HG03196 (cell line): ENCODE measurements around the gene LOXL4.

Source experiments
- ATAC-seq: cut with Tn5 transposase; IDR thresholded peaks from one replicate; pipeline ENCODE4 v1.9.1; 2021; ENCODE audit not compliant: unreplicated experiment

LOXL4 gene

DNA sequence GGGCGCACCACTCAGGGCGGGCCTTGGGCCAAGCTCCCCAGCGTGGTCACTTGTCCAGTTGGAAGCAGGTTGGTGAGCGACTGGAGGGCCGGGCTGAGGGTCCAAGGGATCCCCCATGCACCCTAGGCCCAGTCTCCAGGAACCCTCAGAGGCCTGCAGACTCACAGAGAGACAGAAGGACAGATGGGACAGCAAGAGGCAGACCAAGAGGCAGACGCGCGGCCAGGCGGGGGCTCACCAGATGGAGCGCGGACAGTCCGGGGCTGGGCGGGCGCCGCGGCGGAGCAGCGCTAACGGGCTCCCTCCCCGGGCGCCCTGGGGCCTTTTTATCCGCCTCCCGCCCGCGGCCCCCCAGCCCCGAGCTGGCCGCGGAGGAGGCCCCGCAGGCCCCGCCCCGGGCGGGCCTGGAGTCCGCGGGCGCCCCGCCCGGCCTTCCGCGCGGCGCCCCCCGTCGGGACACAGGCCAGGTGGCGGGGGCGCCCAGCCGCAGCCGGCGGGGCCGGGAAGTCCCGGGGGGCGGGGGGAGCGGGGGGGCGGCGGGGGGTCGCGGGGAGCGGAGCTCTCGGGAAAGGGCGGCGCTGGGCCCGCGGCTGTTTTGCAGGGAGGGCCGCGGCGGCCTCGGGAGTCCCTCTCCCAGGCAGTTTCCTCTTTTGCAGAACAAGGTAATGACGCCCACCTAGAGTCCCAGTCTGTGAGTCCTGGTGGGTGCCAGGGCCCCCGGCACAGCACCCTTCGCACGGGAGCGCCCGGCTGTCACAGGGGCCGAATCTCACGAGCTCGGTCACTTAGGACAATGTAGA is at the start of gene LOXL4:
LOXL4 (minus strand) TSS at position 301 of the 800 bp plus-strand sequence. CDS start 5,175 bp downstream, outside the sequence.
- ATAC-seq = no peak

DNA sequence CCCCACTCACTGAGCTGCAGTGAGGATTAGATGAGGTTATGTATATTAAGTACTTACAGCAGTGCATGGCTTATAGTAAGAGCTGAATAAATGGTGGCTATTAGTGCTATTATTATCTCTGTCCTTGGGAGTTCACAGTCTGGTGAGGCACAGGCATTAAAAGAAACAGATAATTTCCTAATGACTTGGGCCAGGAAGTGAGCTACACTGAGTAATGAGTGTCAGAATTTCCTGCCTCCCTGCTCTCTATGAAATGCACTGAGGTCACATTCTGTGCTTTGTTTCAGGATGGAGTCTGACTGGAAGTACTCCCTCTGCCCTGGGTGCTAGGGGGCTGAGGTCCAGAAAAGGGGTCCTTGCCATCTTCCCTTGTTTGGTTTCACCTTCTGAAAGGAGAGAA is 48.7 kb upstream of the LOXL4 start:
- no peak for ATAC-seq

DNA sequence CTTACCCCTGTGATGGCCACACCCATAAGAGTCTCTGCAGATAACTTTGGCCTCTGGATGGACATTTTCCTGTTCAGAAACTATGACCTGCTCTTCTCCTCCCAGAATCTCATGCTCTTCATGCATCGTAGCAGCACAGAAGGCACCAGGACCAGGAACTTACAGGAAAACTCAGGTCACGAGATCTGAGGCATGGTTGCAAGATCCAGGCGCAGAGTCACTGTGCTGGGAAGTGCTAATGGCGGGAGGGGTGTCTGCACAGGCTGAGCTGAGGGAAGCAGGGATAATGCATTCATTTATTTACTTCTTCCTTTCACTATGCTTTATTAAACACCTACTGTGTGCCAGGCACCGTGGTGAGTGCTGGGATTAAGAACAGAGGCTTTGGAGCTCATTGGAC is 48.2 kb upstream of the LOXL4 start:
- ATAC-seq = no peak

DNA sequence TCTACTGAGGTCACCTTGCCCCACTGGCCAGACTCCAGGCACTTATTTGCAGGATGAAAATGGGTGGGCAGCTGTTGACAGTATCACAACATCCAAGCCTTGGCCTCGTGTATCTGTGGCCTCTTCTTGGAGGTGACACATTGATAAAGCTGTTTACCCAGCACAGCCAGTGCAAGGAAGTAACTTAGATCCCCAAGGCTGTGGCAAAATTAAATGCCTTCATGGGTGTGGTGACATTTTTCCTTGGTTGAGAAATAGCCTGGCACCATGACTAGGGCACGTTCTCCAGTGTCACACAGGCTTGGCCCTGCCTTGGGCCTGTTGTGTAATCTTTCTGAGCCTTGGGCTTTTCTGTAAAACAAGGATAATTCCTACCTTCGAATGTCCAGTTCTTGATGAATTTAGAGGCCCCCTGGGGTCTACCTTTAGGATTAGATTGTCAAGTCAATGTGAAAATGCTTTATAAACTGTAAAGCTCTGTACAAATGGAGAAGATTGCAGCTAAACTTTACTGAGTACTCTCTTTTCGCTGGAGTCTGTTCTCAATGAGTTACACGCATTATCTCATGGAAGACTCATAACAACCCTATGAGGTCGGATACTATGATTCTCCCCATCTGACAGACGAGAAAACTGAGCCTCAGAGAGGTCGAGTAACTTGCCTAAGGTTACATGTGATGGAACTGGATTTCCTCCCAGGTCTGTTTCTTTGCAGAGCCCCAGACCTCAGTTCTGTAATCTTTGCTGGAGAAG is 46.7 kb upstream of the LOXL4 start:
- ATAC-seq = no peak

DNA sequence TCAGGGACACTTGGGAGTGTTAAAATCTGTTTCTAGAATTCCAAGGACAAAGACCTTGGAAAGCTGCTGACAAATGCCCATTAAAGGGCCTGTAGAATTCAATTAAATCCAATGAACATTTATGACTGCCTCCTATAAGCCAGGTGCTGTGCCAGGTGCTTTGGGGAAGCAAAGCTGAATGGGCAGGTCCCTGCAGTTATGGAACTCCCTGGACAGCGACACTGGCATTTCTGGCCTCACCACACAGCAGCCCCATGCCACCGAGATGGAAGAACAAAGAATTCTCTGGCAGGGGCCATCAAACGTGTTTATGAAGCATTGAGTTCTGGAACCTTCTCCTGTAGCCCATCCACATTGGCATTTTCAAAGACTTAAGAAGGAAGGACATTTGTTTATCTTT is 45.6 kb upstream of the LOXL4 start:
- no peak for ATAC-seq

DNA sequence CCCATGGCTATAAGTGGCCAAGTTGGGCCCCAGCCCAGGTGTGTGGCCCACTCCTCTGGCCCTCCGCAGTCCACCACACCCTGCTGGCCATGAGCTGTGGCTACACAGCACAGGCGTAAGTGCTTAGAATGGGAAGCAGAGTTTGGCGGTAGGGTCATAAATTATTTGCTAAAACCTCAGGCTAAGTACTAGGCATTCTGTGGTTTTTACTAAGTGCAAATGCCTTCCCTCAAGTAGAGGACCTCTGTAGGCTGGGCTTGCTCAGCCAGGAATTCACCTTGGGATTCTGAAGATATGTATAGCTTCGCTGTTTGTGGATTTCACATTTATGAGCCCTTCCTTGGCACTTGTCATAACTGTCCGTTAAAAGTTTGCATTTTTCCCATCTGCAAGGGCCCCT is 44.8 kb upstream of the LOXL4 start:
- no peak for ATAC-seq

DNA sequence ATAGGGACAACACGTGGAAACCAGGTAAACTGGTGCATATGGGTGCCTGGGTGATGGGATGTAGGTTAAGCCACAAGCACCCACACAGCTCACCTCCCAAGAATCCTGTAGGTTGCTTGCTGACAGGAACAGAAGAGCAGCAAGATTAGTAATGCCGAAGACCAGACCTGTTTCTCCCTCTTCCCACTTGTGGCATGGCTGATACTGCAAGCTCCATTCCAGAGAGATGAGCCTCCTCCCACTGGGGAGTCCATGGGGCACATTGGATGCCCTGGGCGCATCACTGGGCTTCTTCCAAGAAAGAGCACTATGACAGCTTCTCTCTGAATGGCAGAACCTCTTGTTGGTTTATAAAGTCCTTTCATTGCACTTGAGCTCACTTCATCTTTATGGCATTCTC is 44.4 kb upstream of the LOXL4 start:
- no peak for ATAC-seq

DNA sequence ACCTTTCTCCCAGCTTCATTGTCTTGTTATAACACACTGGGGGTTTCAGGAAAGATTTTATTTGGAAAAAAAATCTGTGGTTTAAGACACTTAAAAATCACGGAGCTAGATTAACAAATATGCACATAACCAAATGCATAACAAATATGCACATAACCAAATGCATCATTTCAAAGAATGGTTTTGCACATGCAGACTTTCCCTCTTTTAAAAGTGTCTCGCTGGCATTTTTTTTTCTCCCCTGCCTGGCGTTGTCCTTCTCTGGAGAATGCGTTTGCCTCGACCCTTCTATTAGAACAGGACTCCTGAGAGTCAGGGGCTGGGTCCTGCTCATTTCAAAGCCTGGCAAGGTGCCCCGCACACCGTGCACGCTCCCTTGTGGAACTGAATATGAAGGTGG is 42.7 kb upstream of the LOXL4 start:
- ATAC-seq = no peak

DNA sequence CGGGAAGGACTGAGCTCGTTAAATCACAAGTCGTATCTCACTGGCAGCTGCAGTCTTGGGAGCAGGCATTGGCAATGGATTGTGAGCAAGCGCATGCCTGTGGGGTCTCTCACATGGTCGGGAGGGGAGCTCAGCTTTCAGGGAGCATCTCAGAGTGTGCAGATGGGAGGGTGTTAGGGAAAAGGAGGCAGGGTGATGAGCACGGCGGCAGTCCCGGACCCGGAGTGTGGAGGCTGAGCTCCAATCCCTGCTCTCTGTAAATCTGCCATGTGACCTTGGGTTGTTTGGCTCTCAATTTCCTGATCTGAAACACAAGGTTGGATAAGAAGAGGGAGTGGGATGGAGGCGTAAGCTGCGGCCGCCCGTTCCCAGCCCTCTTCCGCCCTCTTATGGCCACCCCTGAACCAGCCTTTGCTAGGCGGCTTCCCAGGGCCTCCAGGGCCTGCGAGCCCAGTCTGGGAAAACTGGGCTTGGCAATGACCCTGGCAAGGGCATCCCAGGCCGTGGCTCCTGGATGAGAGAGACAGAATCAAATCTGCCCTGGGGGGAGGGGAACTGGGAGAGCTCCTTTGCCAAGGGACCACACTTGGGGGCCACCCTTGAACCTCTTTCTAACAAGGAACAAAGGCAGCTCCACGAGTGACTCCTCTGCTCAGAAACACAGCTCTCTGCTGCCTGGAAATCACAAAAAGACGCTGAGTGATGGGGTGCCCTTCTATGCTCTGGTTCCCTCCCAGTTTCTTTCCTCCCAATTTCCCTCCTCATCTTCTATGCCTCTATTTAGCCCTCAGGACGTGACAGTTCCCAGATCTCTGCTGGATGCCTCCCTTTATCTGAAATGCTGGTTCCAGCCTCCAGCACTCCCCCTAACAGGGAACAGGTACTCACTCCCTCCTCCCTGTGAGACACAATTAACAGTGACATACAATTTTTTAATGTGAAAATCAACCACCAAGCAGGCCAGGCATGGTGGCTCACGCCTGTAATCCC is 41.7 kb upstream of the LOXL4 start:
- no peak for ATAC-seq

DNA sequence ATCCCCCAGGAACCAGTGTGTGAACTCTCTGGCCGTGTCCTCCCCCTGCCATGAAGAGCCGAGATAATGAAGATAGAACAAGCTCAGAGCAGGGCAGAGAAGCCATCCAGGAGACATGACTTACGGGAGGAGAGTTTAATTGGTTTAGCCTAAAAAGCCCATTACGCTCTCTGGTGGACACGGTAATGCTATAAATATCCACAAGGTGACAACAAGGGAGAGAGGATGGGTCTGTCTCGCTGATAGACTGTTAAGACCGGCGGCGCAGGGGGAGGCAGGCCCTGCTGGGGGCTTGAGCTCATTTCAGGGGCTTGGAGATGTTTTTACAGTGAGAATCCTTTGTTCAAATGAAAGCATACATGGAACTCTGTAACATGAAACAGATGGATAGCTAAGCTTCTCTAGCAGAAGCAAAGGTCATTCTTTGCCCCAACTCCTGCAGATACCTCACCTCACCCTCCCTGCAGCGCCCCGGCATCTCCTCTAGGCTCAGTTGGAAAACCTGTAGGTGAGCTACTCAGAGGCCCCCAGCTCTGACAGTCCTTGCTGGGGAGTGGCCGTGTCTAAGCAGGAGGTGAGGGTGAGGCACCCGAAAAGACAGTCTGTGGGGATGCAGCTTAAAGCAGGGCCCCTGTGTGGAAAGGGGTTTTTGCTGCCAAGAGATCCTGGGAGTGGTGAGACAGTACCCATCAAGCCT is 40.8 kb upstream of the LOXL4 start:
- ATAC-seq = no peak

DNA sequence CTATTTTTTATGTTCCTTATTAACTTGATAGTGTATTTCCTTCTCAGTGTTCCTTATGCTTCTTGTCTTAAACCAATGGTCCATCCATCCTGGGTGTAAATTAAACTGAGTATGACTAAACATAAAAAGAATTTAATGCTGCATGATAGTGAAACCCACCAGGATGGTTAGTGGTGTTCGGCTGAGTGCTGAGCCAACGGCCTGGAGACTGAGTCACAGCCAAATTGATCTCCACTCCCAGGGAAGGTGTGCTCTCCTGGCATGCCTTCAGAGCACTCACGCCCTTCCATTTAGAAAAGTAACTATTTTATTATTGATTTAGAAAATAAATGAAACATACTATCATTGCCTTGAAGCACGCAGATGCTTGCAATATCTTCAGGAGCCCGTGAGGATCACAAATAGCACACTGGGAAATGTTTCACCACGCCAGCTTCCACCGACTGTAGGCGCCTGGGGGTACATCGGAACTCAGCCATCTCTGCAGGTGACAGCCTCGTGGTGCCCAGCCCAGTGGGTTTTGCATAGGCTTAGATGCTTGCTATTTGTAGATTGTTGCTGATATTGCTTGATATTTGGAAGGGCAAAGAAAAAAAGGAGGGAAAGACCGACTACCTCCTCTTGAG is 40.0 kb upstream of the LOXL4 start:
- ATAC-seq = no peak

DNA sequence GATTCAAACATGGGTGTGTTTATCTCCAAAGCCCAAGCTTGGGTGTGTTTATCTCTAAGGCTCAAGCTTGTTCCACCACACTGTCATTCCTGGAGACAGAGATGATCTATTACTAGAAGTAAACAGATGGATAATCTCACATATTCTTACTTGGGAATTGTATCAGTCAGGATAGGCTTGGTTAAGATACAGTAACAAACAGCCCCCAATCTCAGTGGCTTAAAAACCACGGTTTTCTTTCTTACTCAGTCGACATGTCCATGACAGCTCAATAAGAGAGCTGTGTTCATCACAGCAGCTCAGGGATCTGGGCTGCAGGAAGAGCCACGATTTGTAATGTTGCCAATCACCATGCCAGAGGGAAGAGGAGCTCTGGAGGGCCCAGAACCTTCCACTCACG is 38.5 kb upstream of the LOXL4 start:
- ATAC-seq = no peak

DNA sequence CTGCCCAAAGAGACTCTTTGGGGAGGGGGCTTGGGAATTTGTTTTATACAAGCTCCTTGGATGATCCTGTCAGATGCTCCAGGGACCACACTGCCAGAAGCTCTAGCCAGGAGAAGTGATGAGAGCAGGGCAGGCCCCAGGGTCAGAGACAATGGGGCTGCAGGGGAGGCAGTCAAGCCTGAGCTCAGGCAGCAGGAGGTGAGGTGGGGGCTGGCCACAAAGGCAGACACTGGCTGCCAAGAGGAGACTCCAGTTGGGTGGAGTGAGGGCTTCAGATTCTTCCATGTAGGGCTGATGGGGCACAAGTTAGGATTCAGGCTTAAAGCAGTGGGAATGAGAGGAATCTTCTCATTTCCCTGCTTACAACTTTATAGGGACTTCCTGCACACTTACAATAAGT is 35.6 kb upstream of the LOXL4 start:
- no peak for ATAC-seq

DNA sequence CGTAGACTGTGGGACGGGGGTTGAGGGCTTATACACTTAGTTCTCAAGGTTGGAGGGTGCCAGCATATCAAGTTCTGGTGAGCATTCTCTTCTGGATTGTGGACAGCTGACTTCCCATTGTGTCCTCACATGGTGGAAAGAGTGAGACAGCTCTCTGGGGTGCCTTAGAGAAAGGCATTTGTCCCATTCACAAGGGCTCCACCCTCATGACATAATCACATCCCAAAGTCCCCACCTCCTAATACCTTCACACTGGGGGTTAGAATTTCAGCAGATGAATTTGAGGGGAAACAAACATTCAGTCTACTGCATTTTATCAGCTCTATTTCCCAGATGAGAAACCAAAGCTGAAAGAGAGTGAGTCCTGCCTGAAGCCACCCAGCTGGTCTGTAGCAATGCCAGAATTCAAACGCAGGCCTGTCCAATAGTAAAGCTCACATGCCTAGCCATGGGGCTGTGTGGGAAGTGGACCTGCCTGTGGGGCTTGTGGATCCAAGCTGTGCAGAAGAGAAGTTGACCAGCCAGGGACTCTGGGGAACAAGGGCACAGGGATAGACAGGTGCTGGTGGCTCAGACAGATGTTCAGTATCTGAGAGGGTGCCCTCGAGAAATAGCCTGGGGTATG is 34.9 kb upstream of the LOXL4 start:
- no peak for ATAC-seq

DNA sequence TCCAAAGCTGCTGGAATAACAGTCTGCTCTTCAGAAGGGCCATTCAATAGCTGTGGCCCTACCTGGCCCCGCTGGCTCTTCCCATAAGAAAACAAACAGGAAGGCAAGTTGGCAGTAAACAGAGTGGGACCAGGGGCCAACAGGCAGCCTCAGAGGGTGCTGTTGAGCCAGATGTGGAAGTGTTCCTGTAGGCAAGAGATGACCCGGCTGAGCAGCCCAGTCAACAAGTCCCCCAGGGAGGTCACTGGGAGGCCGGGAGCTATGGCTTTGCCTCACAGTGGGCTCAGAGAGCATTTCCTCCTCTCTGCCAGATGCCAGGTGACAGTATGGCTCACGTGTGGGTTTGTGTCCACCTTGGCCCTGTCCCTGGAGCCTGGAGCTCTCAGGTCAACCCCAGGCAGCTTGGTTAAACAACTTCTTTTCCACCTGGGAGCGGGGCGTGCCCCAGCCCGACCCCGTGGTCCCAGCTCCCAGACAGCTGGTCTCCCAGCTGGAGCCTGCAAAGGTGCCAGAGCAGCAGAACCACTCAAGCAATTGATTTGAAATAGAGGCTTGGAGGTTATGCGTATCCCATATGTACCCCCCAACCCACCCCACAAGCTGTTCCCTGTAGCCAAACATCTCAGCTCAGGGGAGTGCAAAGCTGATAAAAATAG is 33.8 kb upstream of the LOXL4 start:
- ATAC-seq = no peak

DNA sequence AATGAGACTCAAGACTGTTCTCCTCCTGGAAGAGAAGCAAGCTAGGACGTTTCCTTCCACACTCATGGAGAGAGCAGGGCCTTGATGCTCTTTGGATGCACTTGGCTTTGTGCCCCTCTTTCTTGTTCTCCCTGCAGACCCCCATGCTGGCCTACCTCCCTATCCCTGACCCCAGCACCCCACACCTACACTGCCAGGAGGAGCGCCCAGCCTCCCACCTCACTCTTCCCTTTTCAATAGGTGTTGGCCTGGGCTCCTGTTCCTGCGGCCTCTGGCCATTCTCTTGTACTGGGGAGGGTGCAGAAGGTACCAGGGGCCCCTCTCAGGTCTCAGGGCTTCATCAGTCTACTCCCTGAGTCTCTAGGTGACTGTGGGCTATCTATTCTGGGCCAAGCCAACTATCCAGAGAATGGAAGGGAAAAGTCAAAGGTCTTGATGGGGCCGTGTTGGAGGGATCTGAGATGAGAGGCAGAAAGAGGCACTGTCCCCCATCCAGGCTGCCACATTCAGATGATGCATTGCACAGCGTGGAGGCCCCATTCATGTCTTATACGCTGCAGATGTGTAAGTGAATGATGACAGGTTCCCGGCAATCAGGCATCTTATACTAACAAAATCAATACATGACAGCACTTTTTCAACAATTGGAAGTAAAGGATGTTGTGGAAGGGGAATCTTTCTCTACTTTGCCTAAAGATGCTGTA is 32.7 kb upstream of the LOXL4 start:
- ATAC-seq = no peak

DNA sequence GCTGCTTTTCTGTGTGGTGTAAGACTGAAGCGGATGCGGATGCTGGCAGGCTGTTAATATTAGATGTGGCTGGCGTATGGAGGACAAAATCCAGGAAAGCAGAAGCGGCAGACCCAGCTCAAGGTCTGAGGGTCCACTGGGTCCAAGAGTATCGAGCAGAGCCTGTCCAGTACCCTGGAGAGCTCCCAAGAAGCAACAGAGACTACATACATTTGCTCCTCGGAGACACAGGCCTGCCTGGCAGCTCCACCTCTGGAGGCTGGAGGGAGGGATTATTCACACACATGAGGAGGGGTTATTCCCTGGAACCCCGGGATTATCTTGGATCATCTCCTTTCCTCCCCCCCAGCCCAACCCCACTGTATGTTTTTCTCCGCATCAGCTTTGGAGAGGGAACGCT is 31.3 kb upstream of the LOXL4 start:
- no peak for ATAC-seq

DNA sequence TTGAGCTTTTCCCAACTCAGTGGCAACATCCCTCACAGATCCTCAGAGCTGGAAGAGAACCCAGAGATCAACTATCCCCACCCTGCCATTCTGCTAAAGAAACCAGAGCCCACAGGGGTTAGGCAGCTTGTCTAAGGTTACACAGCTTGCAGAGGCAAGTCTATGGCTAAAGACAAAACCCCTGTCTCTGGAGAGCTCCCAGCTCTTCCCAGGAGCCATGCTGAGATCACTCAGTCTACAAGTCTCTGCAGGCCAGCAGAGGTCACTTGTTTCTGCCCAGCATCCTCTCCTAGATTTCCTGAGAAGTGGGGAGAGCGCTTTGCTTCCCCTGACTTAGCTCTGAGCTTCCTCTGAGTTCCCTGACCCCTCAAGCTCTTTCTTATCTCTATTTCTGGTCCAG is 28.5 kb upstream of the LOXL4 start:
- ATAC-seq = no peak

DNA sequence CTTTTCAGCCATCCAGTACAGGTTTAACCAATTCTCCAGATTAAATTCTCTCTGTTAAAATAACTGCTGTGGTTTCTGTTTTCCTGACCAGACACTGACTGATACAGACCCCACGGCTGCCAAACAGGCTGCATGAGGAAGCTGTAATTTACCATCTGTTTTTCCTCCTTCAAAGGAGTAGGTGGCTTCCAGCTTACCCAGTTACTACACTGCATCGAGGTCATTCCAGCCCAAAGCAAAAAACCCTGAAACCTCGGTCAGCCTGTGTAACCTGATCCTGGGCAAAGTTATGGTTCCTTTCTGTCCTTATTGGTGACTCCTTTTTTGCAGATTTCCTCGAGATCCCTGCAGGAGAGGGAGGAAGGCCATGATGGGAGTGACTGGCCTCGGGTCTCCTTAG is 27.9 kb upstream of the LOXL4 start:
- ATAC-seq = no peak
